NAMALWA (cell line): ENCODE results near the gene CYP4A22.
"Not testable (repeated sequence)": the region's sequence is repeated elsewhere in the genome, so short reads cannot be mapped to it uniquely, and the experiment has no call there.

Source experiments
- DNase-seq: peaks from one replicate; pipeline ENCODE4 v3.0.0-alpha.2; 2015; ENCODE audit warnings: low spot score

CYP4A22 gene

GRCh38 chr1:47137198-47137597 is at the start of gene CYP4A22:
Gene CYP4A22, plus strand, starts transcription at chr1:47137441. Its CDS starts 45 bp downstream, at chr1:47137486.
- DNase-seq = no peak

- peak; percentile 53 for DNase-seq
Measured at GRCh38 chr1:47089356-47089755, 47.9 kb upstream of the CYP4A22 start.

- DNase-seq = not testable (repeated sequence)
Measured at GRCh38 chr1:47091476-47091875, 45.8 kb upstream of the CYP4A22 start.

- DNase-seq = no peak
Measured at GRCh38 chr1:47104816-47105215, 32.4 kb upstream of the CYP4A22 start.

GRCh38 chr1:47106792-47107191 is 30.4 kb upstream of the CYP4A22 start:
- no peak for DNase-seq

GRCh38 chr1:47107851-47108574 is 29.2 kb upstream of the CYP4A22 start:
- not testable (repeated sequence) for DNase-seq

GRCh38 chr1:47109482-47109881 is 27.8 kb upstream of the CYP4A22 start:
- not testable (repeated sequence) for DNase-seq

- DNase-seq = no peak
Measured at GRCh38 chr1:47113178-47113577, 24.1 kb upstream of the CYP4A22 start.

GRCh38 chr1:47121039-47121438 is 16.2 kb upstream of the CYP4A22 start:
- DNase-seq = not testable (repeated sequence)

GRCh38 chr1:47124834-47125233 is 12.4 kb upstream of the CYP4A22 start:
- DNase-seq = not testable (repeated sequence)

GRCh38 chr1:47126997-47127396 is 10.2 kb upstream of the CYP4A22 start:
- not testable (repeated sequence) for DNase-seq

GRCh38 chr1:47128221-47128620 is 9.0 kb upstream of the CYP4A22 start:
- no peak for DNase-seq

- DNase-seq = not testable (repeated sequence)
Measured at GRCh38 chr1:47128854-47129253, 8.4 kb upstream of the CYP4A22 start.

- DNase-seq = not testable (repeated sequence)
Measured at GRCh38 chr1:47129489-47130230, 7.6 kb upstream of the CYP4A22 start.

GRCh38 chr1:47132665-47133064 is 4.6 kb upstream of the CYP4A22 start:
- DNase-seq = not testable (repeated sequence)

- no peak for DNase-seq
Measured at GRCh38 chr1:47137925-47138615, 829 bp downstream of the CYP4A22 start.

- DNase-seq = not testable (repeated sequence)
Measured at GRCh38 chr1:47140358-47140757, 3.1 kb downstream of the CYP4A22 start.

GRCh38 chr1:47143654-47144053 is 6.4 kb downstream of the CYP4A22 start:
- DNase-seq = not testable (repeated sequence)

GRCh38 chr1:47146495-47146894 is 9.3 kb downstream of the CYP4A22 start:
- not testable (repeated sequence) for DNase-seq

GRCh38 chr1:47147047-47147785 is 10.0 kb downstream of the CYP4A22 start:
- DNase-seq = no peak

- not testable (repeated sequence) for DNase-seq
Measured at GRCh38 chr1:47149162-47149561, 11.9 kb downstream of the CYP4A22 start.

GRCh38 chr1:47156457-47156856 is 19.2 kb downstream of the CYP4A22 start:
- DNase-seq = not testable (repeated sequence)
